ENCODE results near the gene C20orf96. TPM values are rescaled to one million over a fixed set of nuclear protein-coding genes. Genes with fewer than 3 reads are reported as not detected.
A peak's percentile ranks its signal among the peaks of the same experiment; 100 is the strongest.

The C20orf96 gene
- total RNA-seq, 4 donors from 2014 or later, result 2.8 to 18.2 (median 11.2) TPM

GRCh38 chr20:286508-286907, 4.0 kb downstream of the C20orf96 start:
- no peaks in the 10 kb centered on the region for H3K4me1 ChIP-seq

GRCh38 chr20:284172-284571, 6.4 kb downstream of the C20orf96 start:
- Histone ChIP-seq H3K27me3 (no peaks in the 10 kb centered on the region), H3K36me3 (no peaks in the 10 kb centered on the region), H3K27ac (no peak overlapping the region), H3K4me3 (no peak overlapping the region), H3K9me3 (no peaks in the 10 kb centered on the region), H3K4me1 (no peaks in the 10 kb centered on the region)
- no peak for TF ChIP-seq POLR2A (IDR thresholded peaks at IDR 0.05)
- intact Hi-C loops (cut with DNase I; ENCODE audit: low total_unique reads), result no loop called here
- no peak for DNase-seq

More at GRCh38 chr20:286508-286907, 4.0 kb downstream of the C20orf96 start:
- H3K27ac ChIP-seq, result no peak overlapping the region
- no peaks in the 10 kb centered on the region for H3K9me3 ChIP-seq
- TF ChIP-seq POLR2A (IDR thresholded peaks at IDR 0.05) (no peak), CTCF (IDR thresholded peaks at IDR 0.05) (no peak)
- no peak overlapping the region for H3K4me3 ChIP-seq
- intact Hi-C loops (cut with DNase I; ENCODE audit: low total_unique reads), result no loop called here
- no peaks in the 10 kb centered on the region for H3K36me3 ChIP-seq
- DNase-seq, result no peak
- no peaks in the 10 kb centered on the region for H3K27me3 ChIP-seq

- peak; percentile 43 to 68 for DNase-seq
- Histone ChIP-seq H3K9me3 (no peaks in the 10 kb centered on the region), H3K4me3 (peak overlapping the region in 1 of 2 donors; percentile 17), H3K27ac (peak overlapping the region in 1 of 2 donors; percentile 57), H3K27me3 (no peaks in the 10 kb centered on the region), H3K4me1 (no peaks in the 10 kb centered on the region), H3K36me3 (no peaks in the 10 kb centered on the region)
- no peak for TF ChIP-seq POLR2A (IDR thresholded peaks at IDR 0.05)
- TF ChIP-seq CTCF (IDR thresholded peaks at IDR 0.05), result peak in 2 of 4 experiments; percentile 21 to 33
- intact Hi-C loops (cut with DNase I; ENCODE audit: low total_unique reads), result loop anchor here (10.0 kb wide), 1 partner anchor 56 kb away; no protein-coding TSS in a partner anchor
Observed at GRCh38 chr20:278607-279571, 11.7 kb downstream of the C20orf96 start.

GRCh38 chr20:278181-278580, 12.4 kb downstream of the C20orf96 start:
- Histone ChIP-seq H3K27me3 (no peaks in the 10 kb centered on the region), H3K4me1 (no peaks in the 10 kb centered on the region), H3K27ac (no peak overlapping the region), H3K36me3 (no peaks in the 10 kb centered on the region), H3K4me3 (no peak overlapping the region), H3K9me3 (no peaks in the 10 kb centered on the region)
- no peak for DNase-seq
- TF ChIP-seq CTCF (IDR thresholded peaks at IDR 0.05), result no peak
- no peak for TF ChIP-seq POLR2A (IDR thresholded peaks at IDR 0.05)
- intact Hi-C loops (cut with DNase I; ENCODE audit: low total_unique reads), result loop anchor here (10.0 kb wide), 1 partner anchor 57 kb away; no protein-coding TSS in a partner anchor

- no peak for DNase-seq
- Histone ChIP-seq H3K9me3 (no peaks in the 10 kb centered on the region), H3K27ac (no peak overlapping the region), H3K36me3 (no peaks in the 10 kb centered on the region), H3K4me1 (no peaks in the 10 kb centered on the region), H3K4me3 (no peak overlapping the region), H3K27me3 (no peaks in the 10 kb centered on the region)
- TF ChIP-seq POLR2A (IDR thresholded peaks at IDR 0.05) (no peak), CTCF (IDR thresholded peaks at IDR 0.05) (no peak)
- intact Hi-C loops (cut with DNase I; ENCODE audit: low total_unique reads), result loop anchor here (10.0 kb wide), 1 partner anchor 57 kb away; no protein-coding TSS in a partner anchor
Observed at GRCh38 chr20:277496-277781, 13.1 kb downstream of the C20orf96 start.

Measured in uterus (tissue), 4 donors.